PFSK-1 (cell line): ENCODE data around the gene MED15.

ENCODE experiments used
- POLR2AphosphoS5 ChIP-seq: IDR thresholded peaks from 2 replicates; pipeline ENCODE4 v1.6.1; 2012; ENCODE audit warnings: low read depth, mild to moderate bottlenecking, control low read depth, low read length, moderate library complexity
- TAF1 ChIP-seq: IDR thresholded peaks from 2 replicates; pipeline ENCODE4 v1.6.1; 2012; ENCODE audit warnings: low read length, control low read depth, borderline replicate concordance; ENCODE audit not compliant: insufficient read depth
- TF ChIP-seq, protein P1 (sequence below), 2 experiments: IDR thresholded peaks; 2 replicates each; pipeline versions ENCODE4 v1.6.1 to v1.8.0; 2011 to 2012; ENCODE audit warnings: low read depth in 2 of 2, low read length in 2 of 2, control low read depth in 1 of 2, inconsistent platforms in 1 of 2, mild to moderate bottlenecking in 1 of 2, moderate library complexity in 1 of 2; ENCODE audit not compliant: insufficient read depth in 1 of 2

DNA sequence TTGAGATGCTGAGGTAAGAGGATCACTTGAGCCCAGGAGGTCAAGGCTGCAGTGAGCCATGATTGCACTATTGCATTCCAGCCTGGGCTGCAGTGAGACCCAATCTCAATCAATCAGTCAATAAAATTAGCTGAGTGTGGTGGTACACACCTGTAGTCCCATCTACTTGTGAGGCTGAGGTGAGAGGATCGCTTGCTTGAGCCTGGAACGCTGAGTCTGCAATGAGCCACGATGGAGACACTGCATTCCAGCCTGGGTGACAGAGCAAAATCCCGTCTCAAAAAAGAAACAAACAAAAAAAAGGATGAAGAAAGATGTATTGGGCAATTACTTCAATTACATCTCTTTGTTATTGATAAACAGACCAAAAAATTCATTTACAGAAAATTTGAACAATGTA, 54.5 kb downstream of the MED15 start:
- no peak for TF ChIP-seq POLR2AphosphoS5
- TF ChIP-seq, protein P1, sequence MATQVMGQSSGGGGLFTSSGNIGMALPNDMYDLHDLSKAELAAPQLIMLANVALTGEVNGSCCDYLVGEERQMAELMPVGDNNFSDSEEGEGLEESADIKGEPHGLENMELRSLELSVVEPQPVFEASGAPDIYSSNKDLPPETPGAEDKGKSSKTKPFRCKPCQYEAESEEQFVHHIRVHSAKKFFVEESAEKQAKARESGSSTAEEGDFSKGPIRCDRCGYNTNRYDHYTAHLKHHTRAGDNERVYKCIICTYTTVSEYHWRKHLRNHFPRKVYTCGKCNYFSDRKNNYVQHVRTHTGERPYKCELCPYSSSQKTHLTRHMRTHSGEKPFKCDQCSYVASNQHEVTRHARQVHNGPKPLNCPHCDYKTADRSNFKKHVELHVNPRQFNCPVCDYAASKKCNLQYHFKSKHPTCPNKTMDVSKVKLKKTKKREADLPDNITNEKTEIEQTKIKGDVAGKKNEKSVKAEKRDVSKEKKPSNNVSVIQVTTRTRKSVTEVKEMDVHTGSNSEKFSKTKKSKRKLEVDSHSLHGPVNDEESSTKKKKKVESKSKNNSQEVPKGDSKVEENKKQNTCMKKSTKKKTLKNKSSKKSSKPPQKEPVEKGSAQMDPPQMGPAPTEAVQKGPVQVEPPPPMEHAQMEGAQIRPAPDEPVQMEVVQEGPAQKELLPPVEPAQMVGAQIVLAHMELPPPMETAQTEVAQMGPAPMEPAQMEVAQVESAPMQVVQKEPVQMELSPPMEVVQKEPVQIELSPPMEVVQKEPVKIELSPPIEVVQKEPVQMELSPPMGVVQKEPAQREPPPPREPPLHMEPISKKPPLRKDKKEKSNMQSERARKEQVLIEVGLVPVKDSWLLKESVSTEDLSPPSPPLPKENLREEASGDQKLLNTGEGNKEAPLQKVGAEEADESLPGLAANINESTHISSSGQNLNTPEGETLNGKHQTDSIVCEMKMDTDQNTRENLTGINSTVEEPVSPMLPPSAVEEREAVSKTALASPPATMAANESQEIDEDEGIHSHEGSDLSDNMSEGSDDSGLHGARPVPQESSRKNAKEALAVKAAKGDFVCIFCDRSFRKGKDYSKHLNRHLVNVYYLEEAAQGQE (IDR thresholded peaks at IDR 0.05; ENCODE audit: insufficient read depth in 1 of 2, low read depth in 2 of 2, low read length in 2 of 2) = no peak
- no peak for TF ChIP-seq TAF1
